Lung microvascular endothelial cell (primary cell): ENCODE measurements around the gene IL17RD. TPM values are rescaled to one million over a fixed set of nuclear protein-coding genes. Genes with fewer than 3 reads are reported as not detected.

Source experiments
- DNase-seq, 2 donors: peaks; one replicate each; pipeline versions ENCODE4 v3.0.0 to v3.0.0-alpha.2; 2010; ENCODE audit warnings: low read depth in 2 of 2
- total RNA-seq: library from RNA; depleted of rRNA; stranded (reverse); fragments of >200 nt; gene quantifications from 2 replicates; pipeline ENCODE4 v1.2.1, GENCODE V29; 2014

Gene IL17RD
- total RNA-seq, 1 donor from 2014 or later, result 0.20 TPM

DNA sequence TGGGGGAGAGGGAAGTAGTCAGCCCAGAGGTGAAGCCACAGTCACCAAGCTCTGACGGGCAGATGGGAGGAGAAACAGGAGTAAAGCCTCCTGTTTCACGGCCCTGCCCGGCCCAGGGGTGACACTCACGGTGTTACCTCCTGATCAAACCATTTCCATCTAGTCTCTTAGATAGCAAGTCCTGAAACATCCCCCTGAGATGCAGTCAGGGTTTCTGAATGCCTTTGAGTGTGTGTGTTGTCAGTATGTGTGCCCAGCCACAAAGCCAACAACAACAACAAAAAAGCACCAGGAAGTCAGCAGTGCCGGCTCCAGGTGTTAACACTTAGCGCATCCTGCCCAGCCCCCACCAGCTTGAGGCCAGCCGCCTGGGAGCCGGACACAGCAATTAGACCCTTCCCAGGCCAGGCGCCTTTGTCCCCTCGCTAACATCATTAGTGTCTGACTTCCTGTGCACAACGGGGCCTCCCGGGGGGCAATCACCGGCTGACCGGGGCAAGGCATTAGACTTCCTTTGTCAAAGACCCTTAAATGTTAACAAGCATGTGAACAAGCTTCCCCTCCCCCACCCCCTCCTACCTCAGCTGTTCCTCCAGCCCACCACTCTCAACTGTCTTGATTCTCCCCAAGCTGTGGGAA lies 34.5 kb downstream of the IL17RD start:
- DNase-seq, result peak; percentile 5 to 33

- DNase-seq, result no peak
Observed at GRCh38 chr3:57128826-57129667, 36.1 kb downstream of the IL17RD start.

DNA sequence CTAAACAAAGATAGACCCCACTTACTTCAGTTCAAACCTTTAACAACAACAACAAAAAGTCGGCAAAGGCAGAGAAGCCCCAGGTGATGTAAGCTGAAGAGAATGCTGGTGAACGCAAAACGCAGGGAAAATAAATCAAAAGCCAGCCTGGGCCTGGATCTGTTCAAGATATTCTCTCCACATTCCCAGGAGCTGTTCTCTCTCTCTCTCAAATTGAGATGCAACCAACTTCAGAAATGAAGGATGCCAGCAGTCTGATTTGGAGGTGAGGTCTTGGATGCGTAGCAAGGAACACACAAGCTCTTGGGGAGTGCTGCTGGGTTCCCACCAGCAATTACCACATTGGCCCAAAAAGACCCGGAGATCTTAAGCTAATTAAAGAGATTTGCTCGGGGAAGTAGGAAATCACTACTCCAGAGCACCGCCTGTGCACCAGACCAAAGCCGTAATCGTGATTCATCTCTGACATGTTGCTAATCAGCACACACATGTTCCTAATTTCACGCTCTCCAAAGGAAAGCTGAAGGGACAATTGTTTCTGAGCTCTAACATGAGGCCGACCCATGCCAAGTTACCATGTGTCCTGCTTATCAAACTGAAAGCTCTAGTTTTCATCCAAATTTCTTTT lies 37.1 kb downstream of the IL17RD start:
- no peak for DNase-seq

- DNase-seq, result no peak
Observed at GRCh38 chr3:57126244-57126643, 38.9 kb downstream of the IL17RD start.

DNA sequence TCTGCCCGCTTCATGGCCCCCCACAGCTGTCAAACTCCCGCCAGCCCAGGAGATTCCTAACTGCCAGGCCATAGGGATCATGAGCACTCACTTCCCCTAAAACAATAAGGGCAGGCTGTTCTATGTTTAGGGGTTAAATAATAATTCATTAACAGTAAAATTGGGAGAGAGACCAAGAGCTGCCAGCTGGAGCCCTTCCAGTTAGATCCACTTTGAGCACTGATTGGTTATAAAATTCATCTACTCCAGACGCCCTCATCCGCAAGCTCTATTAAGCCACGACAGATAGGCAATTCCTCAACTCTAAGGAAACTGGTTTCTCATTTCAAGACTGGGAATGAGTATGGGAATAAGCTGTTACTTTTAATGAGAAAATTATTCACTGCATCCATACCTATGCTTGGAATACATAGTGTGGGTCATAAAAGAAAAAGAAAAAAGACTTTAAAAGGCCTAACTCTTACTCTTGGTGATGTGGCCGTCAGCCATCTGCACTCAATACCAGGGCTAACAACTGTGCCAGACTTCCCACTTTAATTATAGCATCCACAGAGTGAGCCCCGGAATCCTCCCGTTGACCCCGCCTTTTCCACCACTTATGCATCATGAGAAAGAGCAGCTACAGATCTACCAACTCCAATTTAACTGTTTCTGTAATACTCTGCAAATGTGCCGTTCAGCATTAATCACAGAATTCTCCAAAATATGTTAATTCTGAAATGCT lies 44.5 kb downstream of the IL17RD start:
- no peak for DNase-seq

DNA sequence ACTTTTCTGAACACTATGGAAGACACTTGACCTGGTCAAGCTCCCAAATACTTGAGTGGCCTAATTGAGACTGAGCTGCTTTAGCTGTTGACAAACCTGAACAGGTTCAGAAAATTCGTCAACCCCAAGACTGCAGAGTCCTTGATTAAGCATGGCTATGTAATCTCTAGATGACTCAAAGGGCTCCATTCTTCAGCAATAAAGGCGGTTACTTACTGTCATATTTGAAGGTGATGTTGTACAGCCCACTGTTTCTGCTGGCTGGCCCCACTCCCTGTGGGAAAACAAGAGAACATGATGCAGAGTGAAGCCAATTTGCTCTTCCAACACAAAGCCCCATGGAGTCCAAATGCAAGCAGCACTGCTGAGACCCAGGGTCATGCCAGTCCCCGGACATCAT lies 45.1 kb downstream of the IL17RD start:
- no peak for DNase-seq

- peak in 1 of 2 donors; percentile 15 for DNase-seq
Observed at GRCh38 chr3:57118254-57118653, 46.9 kb downstream of the IL17RD start.

DNA sequence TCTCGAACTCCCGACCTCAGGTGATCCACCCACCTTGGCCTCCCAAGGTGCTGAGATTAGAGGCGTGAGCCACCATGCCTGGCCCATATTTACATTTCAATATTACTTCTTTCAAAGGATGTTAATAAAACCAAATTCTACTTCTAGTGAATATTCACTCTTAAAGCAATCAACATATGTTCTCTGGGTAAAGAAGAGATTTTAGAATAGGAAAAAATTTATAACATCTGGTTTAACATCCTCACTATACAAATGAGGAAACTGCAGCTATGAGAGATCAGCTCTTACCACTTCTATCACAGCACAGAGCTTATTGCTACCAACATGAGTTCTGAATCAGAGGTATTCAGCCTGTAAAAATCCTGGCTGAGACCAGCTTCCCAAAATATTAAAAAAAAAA lies 48.7 kb downstream of the IL17RD start:
- no peak for DNase-seq

- DNase-seq, result peak in 1 of 2 donors; percentile 17
Observed at GRCh38 chr3:57112206-57112605, 52.9 kb downstream of the IL17RD start.

- no peak for DNase-seq
Observed at GRCh38 chr3:57110798-57111197, 54.4 kb downstream of the IL17RD start.

DNA sequence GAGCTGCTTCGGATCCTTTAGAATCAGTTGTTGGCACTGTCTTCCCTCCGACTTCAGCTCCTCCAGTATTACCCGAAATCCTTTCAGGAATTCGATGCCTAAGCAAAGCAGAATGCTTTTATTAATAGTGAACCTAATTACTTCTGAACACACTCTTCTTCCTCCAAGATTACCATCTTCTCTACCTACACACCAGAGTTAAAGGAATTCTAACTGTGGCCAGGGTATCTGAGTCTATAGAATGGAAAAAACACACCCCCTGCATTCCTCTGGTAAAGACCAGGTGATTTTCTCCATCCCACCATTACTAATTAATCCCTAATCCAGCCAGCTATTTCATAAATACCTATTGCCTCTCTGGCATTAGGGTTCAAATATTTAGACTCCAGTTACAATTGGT lies 54.9 kb downstream of the IL17RD start:
- no peak for DNase-seq

GRCh38 chr3:57109437-57110199 lies 55.5 kb downstream of the IL17RD start:
- no peak for DNase-seq

GRCh38 chr3:57108684-57109083 lies 56.5 kb downstream of the IL17RD start:
- no peak for DNase-seq

DNA sequence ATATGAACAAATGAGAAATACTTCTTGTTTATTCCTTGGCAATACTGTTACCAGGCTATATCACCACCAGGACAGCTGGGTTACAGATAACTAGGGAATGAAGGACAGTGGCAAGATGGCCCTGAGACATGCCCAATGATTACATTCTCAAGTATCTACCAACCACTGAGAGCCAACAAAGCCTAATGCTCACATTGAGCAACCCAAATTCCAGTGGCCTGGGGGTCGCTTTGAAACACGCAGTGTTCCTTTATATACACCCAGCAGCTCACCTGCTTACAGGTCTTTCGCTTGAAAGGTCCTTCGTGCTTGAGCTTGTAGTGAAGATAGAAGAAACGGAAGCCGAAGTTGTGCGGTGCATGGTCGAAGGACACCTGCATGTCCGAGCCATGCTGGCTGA lies 59.6 kb downstream of the IL17RD start:
- no peak for DNase-seq

DNA sequence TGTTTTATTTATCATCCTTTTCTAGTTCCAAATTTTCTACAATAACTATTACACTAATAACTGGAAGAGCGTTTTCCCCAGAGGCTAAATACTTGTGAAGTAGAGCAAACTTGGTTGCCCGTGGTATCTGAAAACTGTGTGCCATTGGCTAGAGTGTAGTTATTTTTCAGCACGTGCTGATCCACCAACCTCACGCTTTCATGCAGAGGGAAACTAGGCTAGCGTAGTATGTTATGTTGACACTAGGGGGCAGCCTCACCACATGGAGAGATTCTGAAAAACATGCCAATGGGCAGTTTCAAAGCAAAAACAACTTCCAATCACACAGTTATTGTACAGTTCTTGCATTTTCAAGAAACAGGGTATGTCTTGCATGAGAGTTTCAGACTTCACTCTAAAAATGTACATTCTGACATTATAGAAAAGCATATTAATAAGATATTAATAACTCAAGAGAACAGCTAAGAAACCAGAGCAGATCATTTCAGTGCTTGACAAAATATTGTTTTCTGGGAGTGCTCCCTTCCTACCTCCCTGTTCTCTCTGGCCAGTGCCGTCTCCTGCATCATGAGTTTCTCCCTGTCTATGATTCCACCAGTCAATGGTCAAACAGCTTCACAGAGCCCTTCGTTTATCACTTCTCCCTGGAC lies 65.0 kb downstream of the IL17RD start:
- peak; percentile 78 to 87 for DNase-seq

DNA sequence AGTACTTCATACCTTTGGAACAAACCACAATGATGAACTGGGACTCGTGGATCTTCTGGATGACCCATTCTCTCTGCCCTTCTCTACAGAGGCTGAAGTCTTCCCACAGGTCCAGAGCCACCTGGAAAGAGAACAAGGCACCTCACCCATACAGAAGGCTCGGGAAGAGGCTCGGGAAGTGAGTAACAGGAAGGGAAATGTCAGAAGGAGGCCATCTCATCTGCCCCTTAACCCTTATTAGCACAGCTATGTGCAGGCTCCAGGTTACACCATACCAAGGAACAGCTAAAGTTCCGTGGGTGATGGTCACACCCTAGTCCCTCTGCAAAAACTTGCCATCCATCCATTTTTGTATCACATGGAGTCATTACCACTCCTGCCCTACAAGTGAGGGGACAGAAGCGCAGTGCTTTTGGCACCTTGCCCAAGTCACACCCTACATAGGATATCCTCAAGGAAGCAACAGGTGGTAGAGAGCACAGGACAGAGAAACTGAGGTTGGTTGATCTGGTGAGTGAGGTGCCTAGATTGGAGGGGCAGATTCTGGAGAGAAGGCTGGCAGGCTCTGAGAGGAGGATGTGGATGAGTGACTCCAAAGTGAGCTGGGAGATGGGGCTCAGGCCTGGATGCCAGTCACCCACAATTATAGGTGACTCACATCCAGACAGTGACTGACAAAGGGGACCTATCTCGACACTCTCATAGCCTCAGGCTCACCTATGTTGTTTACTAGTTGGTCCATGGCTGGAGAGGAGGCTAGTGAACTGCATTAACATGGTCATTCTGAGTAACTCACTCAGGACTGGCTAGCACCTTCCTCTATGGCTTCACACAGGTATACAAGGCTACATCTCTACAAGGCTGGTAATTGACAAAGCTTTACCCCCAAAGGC lies 66.5 kb downstream of the IL17RD start:
- DNase-seq, result peak in 1 of 2 donors; percentile 31

DNA sequence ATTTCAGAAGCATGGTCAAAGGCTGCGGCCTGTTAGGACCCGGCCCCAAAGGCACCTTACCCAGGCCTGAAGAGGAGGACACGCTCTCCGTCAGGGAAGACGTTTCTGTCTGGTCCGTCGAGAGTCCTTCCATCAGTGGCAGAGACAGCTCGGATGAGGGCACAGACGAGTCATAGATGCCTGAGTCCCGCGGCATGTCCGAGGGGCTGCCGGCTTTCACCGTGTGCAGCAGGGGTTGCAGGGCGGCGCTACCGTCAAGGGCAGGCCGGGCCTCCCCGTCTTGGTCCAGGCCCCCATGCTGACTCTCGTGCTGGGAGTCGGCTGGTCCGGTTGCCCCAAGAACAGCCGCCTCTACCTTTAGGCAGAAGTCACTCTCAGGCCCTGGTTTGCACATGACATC lies 67.6 kb downstream of the IL17RD start:
- DNase-seq, result no peak

GRCh38 chr3:57095363-57095762 lies 69.8 kb downstream of the IL17RD start:
- DNase-seq, result no peak

DNA sequence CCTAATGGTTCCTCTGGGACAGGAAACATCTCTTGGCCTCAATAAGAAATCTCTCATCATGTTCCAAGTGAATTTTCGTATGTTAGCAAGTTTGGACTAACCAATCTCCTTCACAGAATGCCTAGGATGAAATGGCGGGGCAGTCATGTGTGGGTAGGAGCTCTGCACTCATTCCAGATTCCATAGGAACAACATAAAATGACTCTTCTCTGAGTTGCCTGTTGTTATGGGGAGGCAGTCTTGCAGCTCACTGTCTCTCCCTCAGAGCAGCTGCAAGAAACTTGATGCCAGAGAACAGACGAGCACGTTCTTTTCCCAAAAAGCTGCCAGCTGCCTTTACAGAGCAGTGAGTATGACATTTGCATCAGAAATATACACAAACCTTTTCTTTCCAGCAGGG lies 70.6 kb downstream of the IL17RD start:
- DNase-seq, result no peak
